Gastrocnemius medialis (tissue), 4 donors: Measurements from ENCODE around the gene PRPF18.

Experiments
- CTCF ChIP-seq, 5 experiments: fragments of 450-650 bp in 3 of 5; fragments of 200-600 bp in 2 of 5; sonication (generic) in 2 of 5; IDR thresholded peaks in 4 of 5; conservative IDR thresholded peaks in 1 of 5; 1 replicate in 4 of 5; 2 replicates in 1 of 5; pipeline ENCODE4 v1.5.1; 2016 to 2019; ENCODE audit warnings: antibody characterized with exemption in 5 of 5, mild to moderate bottlenecking in 3 of 5, moderate library complexity in 3 of 5
- POLR2A ChIP-seq, 2 donors: fragments of 450-650 bp; IDR thresholded peaks; one replicate each; pipeline ENCODE4 v1.6.1; 2017; ENCODE audit warnings: antibody characterized with exemption in 2 of 2, mild to moderate bottlenecking in 2 of 2, moderate library complexity in 2 of 2

- TF ChIP-seq CTCF (IDR thresholded peaks at IDR 0.05 in 4 of 5, conservative IDR thresholded peaks at IDR 0.05 in 1 of 5) (no peak), POLR2A (IDR thresholded peaks at IDR 0.05) (no peak)
Measured at GRCh38 chr10:13643016-13643415, 56.3 kb downstream of the PRPF18 start.
